Small intestine (tissue), 7 donors: ENCODE measurements around the gene EVA1A. TPM values are rescaled to one million over a fixed set of nuclear protein-coding genes. Genes with fewer than 3 reads are reported as not detected.

ENCODE experiments used
- DNase-seq, 2 donors: peaks; one replicate each; pipeline versions ENCODE4 v3.0.0 to v3.0.0-alpha.2; 2013
- FAIRE-seq: peaks from 2 replicates; lab custom pipeline; 2012; peaks lifted over from hg19 to GRCh38; lab: Jason Lieb, UNC
- H3K27ac ChIP-seq, 3 donors: one replicate each; pipeline ENCODE4 v1.5.1; 2013; ENCODE audit warnings: low read length in 2 of 3, mild to moderate bottlenecking in 2 of 3, control low read depth in 1 of 3, inconsistent platforms in 1 of 3, low read depth in 1 of 3, moderate library complexity in 1 of 3
- H3K27me3 ChIP-seq, 3 donors: one replicate each; pipeline ENCODE4 v1.6.1; 2013; ENCODE audit warnings: low read length in 3 of 3, inconsistent platforms in 1 of 3; ENCODE audit not compliant: control insufficient read depth in 3 of 3, insufficient read depth in 3 of 3
- H3K36me3 ChIP-seq, 3 donors: one replicate each; pipeline ENCODE4 v1.6.1; 2013; ENCODE audit warnings: low read length in 3 of 3, inconsistent platforms in 1 of 3, low read depth in 1 of 3, mild to moderate bottlenecking in 1 of 3, moderate library complexity in 1 of 3; ENCODE audit not compliant: control insufficient read depth in 3 of 3, insufficient read depth in 2 of 3
- H3K4me1 ChIP-seq, 3 donors: one replicate each; pipeline ENCODE4 v1.6.1; 2013; ENCODE audit warnings: low read length in 2 of 3, inconsistent platforms in 1 of 3, low read depth in 1 of 3, mild to moderate bottlenecking in 1 of 3, moderate library complexity in 1 of 3; ENCODE audit not compliant: control insufficient read depth in 3 of 3, insufficient read depth in 2 of 3
- H3K4me3 ChIP-seq, 3 donors: one replicate each; pipeline ENCODE4 v1.5.1; 2013; ENCODE audit warnings: low read length in 3 of 3, control low read depth in 1 of 3, inconsistent platforms in 1 of 3, low read depth in 1 of 3, mild to moderate bottlenecking in 1 of 3, moderate library complexity in 1 of 3
- H3K9me3 ChIP-seq, 2 donors: one replicate each; pipeline ENCODE4 v1.6.1; 2013; ENCODE audit warnings: low read depth in 1 of 2, low read length in 1 of 2; ENCODE audit not compliant: control insufficient read depth in 2 of 2, insufficient read depth in 1 of 2
- WGBS, 3 donors: extraction: QIAGEN DNeasy Blood & Tissue Kit; methylation state at CpG; one replicate each; pipeline ENCODE4 v1.1.7; 2013; 5-methylcytosine and 5-hydroxymethylcytosine counted together
- polyA plus RNA-seq, 4 donors: library from polyadenylated mRNA; stranded (reverse) in 3 of 4; unstranded in 1 of 4; fragments of 200-250 nt in 3 of 4; fragments of 120-200 nt in 1 of 4; gene quantifications; one replicate each; pipeline versions ENCODE4 v1.2.1 to v1.2.3, GENCODE V29; 2013
- donor health status: healthy with polysubstance abuse.
- donor health status: control.
- donor health status: control.
- donor health status: Bipolar disorder and iron deficiency.
- donor health status: healthy.

EVA1A gene
- polyA plus RNA-seq, 4 donors = 0.45 to 13.2 (median 5.0) TPM

- Histone ChIP-seq H3K27me3 (no peaks in the 10 kb centered on the region), H3K4me3 (no peak overlapping the region), H3K4me1 (peaks cover 0 to 27% (median 0%) of the 10 kb centered on the region in 3 donors), H3K36me3 (no peaks in the 10 kb centered on the region), H3K27ac (peak overlapping the region in 1 of 3 donors; percentile 78), H3K9me3 (no peaks in the 10 kb centered on the region)
- FAIRE-seq (no peak), DNase-seq (no peak)
- 80 to 90% (median 84%) methylated on average over 8 of the region's 8 CpGs for WGBS, 3 donors
Measured at GRCh38 chr2:75570024-75570947, 9.5 kb upstream of the EVA1A start.

GRCh38 chr2:75569546-75569945 lies 8.8 kb upstream of the EVA1A start:
- no peak for FAIRE-seq
- H3K9me3 ChIP-seq = no peaks in the 10 kb centered on the region
- H3K27ac ChIP-seq = no peak overlapping the region
- no peak overlapping the region for H3K4me3 ChIP-seq
- H3K27me3 ChIP-seq = no peaks in the 10 kb centered on the region
- 85 to 88% (median 87%) methylated on average over 5 of the region's 5 CpGs for WGBS, 3 donors
- no peaks in the 10 kb centered on the region for H3K36me3 ChIP-seq
- peaks cover 0 to 27% (median 0%) of the 10 kb centered on the region in 3 donors for H3K4me1 ChIP-seq
- peak in 1 of 2 donors; percentile 16 for DNase-seq

GRCh38 chr2:75568174-75568573 lies 7.4 kb upstream of the EVA1A start:
- peak; percentile 72 for FAIRE-seq

GRCh38 chr2:75565472-75566462 lies 5.0 kb upstream of the EVA1A start:
- Histone ChIP-seq H3K9me3 (no peaks in the 10 kb centered on the region), H3K36me3 (no peaks in the 10 kb centered on the region), H3K4me1 (peaks cover 0 to 27% (median 0%) of the 10 kb centered on the region in 3 donors), H3K27me3 (no peaks in the 10 kb centered on the region), H3K4me3 (no peak overlapping the region), H3K27ac (no peak overlapping the region)
- peak in 1 of 2 donors; percentile 18 for DNase-seq
- no peak for FAIRE-seq
- 35 to 67% (median 49%) methylated on average over 8 of the region's 8 CpGs for WGBS, 3 donors

More at GRCh38 chr2:75568174-75568573, 7.4 kb upstream of the EVA1A start:
- no peaks in the 10 kb centered on the region for H3K27me3 ChIP-seq
- peaks cover 0 to 27% (median 0%) of the 10 kb centered on the region in 3 donors for H3K4me1 ChIP-seq
- no peak for DNase-seq
- WGBS, 3 donors = 91 to 96% (median 93%) methylated on average over 1 of the region's 1 CpG
- H3K4me3 ChIP-seq = no peak overlapping the region
- no peaks in the 10 kb centered on the region for H3K36me3 ChIP-seq
- no peak overlapping the region for H3K27ac ChIP-seq
- H3K9me3 ChIP-seq = no peaks in the 10 kb centered on the region

GRCh38 chr2:75564713-75565359 lies 4.1 kb upstream of the EVA1A start:
- Histone ChIP-seq H3K4me1 (peaks cover 0 to 18% (median 0%) of the 10 kb centered on the region in 3 donors), H3K4me3 (no peak overlapping the region), H3K36me3 (no peaks in the 10 kb centered on the region), H3K27ac (no peak overlapping the region), H3K9me3 (no peaks in the 10 kb centered on the region), H3K27me3 (no peaks in the 10 kb centered on the region)
- DNase-seq (no peak), FAIRE-seq (no peak)
- WGBS, 3 donors = 76 to 84% (median 82%) methylated on average over 4 of the region's 4 CpGs

- Histone ChIP-seq H3K36me3 (no peaks in the 10 kb centered on the region), H3K4me3 (no peak overlapping the region), H3K27ac (no peak overlapping the region), H3K9me3 (no peaks in the 10 kb centered on the region), H3K4me1 (peaks cover 0 to 15% (median 0%) of the 10 kb centered on the region in 3 donors), H3K27me3 (no peaks in the 10 kb centered on the region)
- DNase-seq (no peak), FAIRE-seq (no peak)
- 82 to 88% (median 88%) methylated on average over 9 of the region's 9 CpGs for WGBS, 3 donors
Measured at GRCh38 chr2:75564026-75564688, 3.4 kb upstream of the EVA1A start.

GRCh38 chr2:75563591-75563990 lies 2.9 kb upstream of the EVA1A start:
- 74 to 84% (median 78%) methylated on average over 3 of the region's 3 CpGs for WGBS, 3 donors

More at GRCh38 chr2:75563591-75563990, 2.9 kb upstream of the EVA1A start:
- FAIRE-seq (no peak), DNase-seq (no peak)
- no peak overlapping the region for H3K4me3 ChIP-seq
- H3K27ac ChIP-seq = no peak overlapping the region
- no peaks in the 10 kb centered on the region for H3K9me3 ChIP-seq
- H3K4me1 ChIP-seq = peaks cover 0 to 15% (median 0%) of the 10 kb centered on the region in 3 donors
- H3K36me3 ChIP-seq = no peaks in the 10 kb centered on the region
- H3K27me3 ChIP-seq = no peaks in the 10 kb centered on the region
